Muscle of arm (tissue), 12 donors: Measurements from ENCODE around the gene ZNF74. TPM values are rescaled to one million over a fixed set of nuclear protein-coding genes. Genes with fewer than 3 reads are reported as not detected.
A peak's percentile ranks its signal among the peaks of the same experiment; 100 is the strongest.

Source experiments
- DNase-seq: peaks from one replicate; pipeline ENCODE4 v3.0.0-alpha.2; 2013
- polyA plus RNA-seq, 12 donors: library from polyadenylated mRNA; unstranded; fragments of 120-200 nt; gene quantifications; one replicate each; pipeline ENCODE4 v1.2.1, GENCODE V29; 2013; ENCODE audit not compliant: insufficient read length in 12 of 12

The ZNF74 gene
- polyA plus RNA-seq, 12 donors, result 9.7 to 15.5 (median 12.9) TPM; not detected in 1

DNA sequence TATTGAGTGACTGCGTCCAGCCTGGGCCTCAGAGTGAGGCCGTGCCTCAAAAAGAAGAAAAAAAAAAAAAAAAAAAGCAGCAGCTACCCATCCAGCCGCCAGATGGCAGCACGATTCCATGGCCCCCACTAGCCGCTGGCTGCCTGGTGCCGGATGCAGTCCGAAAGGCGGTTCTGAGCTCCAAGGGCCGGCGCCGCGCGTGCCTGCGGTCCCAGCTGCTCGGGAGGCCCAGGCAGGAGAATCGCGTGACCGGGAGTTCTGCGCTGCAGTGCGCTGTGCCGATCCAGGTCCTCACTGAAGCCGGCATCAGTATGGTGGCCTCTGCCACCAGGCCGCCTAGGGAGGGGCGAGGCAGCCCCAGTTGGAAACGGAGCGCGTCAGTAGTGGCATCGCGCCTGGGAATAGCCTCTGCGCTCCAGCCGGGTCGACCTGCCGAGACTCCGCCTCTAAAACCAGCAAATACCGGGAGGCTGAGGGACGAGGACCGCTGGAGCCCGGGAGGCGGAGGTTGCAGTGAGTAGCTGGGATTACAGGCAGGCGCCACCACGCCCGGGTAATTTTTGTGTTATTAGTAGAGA, 24.3 kb downstream of the ZNF74 start:
- peak; percentile 86 for DNase-seq

DNA sequence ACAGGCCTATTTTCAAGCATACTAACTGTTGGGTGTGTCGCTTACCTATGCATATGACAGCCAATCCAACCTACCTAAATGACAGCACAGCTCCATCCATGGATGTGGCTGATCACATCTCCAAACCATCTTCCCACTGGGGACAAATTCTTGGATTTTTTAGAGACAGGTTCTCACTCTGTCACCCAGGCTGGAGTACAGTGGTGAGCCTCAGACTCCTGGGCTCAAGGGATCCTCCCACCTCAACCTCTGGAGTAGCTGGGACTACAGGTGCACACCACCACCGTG, 25.7 kb downstream of the ZNF74 start:
- DNase-seq, result no peak

DNA sequence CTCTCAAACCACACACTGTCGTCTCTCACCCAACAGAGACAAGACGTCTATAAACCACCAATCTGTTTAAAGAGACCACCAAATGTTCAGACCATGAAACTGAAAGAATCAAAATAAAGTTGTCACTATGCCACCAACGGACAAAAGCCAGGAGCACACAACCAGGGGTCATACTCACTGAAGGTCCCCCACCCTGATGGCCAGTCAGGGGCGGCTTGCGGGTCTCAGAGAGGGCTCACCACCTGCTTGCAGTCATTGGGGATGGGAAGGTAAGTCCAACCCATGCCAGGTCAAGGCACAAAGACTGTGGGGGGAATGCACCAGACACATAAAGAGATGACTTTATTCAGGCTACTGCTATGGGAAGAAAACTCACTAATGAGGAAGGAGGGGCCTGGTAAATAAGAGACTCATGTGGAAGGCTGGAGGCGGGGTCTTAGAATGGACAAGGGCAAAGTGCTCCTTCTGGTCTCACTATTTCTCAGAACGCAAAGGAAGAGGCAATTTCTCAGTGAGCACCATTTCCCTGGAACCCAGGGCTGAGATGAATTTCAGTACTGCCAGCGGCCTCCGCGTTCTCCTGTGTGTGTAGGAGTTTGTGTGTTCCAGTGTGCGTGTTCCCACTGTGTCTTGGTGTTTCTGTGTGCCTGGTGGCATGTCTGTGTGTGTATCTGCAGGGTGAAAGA, 26.3 kb downstream of the ZNF74 start:
- DNase-seq, result no peak

DNA sequence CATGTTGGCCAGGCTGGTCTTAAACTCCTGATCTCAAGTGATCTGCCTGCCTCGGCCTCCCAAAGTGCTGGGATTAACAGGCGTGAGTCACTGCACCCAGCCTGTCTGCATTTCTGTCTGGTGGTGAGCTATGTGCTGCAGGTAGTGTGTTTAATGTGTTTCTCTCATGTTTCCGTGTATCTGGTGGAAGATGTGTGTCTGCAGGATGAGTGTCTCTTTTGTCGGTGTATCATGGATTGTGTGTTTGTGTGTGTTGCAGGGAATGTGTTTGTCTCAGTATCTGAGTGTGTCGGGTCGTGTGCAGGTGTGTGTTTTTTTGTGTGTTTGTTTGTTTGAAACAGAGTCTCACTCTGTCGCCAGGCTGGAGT, 27.5 kb downstream of the ZNF74 start:
- DNase-seq, result no peak

DNA sequence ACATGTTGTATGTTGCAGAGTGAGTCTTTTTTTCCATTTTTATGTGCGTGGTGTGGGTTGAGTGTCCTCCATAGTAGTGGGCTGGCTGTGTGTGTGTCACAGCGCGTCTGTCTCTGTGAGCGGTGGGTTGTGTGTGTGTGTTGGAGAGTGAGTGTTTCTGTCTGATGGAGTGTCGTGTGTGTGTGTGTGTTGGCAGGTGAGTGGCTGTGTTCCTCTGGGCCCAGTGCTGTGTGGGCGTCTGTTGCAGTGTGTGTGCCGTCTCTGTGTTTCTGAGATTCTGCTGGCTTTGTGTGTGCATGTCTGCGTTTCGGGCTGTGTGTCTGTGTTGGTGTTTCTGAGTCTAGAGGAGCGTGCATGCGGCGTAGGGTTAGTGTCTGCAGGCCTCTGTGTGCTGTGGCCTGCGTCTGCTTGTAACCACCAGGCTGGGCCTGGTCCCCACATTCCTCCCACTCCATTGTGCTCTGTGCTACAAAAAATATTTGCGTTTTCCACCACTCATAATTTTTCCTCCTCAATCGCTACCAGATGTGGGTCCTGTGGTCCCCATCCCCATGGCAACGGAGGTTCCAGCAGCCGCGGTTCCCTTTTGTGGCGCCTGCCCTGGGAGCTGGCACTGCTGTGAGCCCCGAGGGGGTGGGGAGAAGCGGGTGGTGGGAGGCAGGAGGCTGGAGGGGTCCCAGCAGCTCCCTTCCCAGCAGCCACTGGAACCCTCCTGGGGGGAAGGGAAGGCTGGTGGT, 28.5 kb downstream of the ZNF74 start:
- DNase-seq, result peak; percentile 81

DNA sequence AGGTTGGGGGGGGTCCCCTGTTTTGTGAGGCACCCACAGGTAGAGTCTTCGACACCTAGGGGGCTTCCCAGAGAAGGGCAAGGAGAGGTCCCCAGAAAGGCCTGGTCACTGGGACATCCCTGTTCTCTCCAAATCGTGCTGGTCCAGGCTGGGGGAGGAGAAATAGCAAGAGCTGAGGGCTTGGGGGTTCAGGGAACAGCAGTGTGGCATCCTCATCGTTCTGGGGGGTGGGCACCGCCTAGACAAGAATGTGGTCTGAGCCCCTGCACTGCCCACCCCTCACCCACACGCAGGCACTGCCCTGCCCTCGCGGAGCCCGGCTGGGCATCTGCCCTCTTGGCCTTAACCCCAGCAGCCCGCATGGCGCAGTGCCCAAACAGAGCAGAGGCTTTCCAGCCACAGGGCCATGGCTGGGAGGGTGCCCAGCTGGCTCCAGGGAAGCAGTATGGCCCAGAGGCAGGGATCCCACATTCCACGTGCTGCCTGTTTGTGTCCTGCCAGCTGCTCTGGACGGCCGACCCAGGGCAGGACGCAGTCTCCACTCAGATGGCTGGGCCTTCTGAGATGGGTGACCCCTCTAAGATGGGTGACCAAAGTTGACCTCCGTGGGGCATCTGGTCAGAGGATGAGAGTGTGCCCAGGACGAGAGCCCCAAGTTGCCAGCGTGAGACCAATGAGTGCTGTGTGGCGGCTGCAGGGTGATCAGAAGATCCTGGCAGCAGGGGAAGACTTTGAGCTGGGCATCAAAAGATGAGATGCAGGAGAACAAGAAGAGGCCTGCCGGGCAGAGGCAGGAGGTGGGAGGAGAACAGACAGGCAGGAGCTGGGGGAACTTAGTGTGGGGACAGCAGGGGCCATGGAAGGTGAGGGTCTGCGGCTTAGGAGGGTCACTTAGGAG, 29.3 kb downstream of the ZNF74 start:
- DNase-seq, result peak; percentile 55

DNA sequence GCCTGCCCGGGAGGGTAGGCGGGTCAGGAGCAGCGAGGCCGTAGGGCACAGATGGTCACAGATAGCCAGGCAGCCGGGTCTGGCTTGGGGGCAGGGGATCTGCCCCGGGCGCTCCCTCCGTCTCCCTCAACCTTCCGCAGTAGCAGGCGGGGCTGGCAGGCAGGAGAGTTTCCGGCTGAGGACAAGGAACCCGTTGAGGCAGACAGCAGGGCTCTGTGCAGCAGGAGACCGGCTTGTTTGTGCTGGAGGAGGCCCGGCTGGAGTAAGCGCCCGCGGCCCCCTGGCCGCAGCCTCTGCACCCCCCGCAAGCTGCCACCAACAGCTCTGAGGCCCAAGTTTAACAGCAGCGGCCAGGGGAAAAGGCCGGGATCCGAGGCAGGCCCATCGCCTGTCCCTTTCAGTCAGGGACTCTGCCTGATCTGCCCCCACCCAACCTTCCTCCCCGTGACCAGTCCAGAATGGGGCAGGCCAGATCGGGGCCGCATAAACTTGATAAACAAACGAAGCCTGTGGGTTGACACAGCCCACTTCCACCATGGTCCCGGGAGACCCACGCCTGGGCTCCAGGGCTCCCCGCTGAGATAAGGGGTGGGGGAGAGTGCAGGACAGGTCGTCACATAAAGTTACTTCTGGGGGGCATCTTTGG, 30.1 kb downstream of the ZNF74 start:
- no peak for DNase-seq

DNA sequence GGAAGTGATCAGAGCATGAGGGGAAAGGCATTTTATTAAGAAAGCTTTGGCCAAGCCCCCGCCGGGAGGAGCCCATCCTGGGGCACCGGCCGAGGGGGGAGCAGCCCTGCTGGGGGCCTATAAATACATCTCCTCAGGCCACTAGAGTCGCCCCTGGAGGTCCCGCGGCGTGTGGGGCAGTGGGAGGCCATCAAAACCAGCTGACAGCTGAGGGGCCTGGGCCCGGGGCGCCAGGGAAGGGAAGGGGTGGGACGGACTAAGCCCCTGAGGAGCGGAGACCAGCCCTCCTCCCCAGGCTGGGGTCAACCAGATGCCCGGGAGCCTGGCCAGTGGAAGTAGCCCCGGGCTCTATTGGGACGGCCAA, 30.6 kb downstream of the ZNF74 start:
- no peak for DNase-seq

DNA sequence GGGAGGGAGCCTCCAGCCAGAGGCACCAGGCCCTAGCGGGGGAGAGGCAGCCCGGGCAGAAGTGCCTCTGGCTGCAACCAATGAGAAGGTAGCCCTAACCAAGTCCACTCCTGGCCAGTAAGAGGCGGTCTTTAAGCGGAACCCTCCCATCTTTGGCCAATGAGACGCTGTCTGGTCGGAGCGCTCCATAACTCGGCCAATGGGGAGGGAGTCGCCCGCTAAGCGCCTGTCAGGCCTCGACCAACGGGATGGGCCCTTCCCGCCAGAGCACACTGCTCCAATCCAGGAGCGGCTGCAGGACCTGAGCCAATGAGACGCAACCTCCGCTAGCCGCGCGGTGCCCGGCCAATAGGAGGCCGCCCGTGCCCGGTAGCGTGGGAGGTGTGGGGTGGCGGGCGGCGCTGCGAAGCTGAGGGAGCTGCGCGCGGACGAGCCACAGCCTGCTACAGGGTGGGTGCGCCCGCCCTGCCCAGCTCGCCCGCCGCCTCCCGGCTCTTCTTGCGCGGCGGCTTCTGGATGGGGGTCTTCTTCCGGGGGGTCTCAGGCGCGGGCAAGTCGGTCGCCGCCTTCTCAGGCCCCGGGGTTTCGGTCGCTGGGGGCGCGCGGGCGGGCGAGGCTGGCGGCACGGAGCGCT, 31.1 kb downstream of the ZNF74 start:
- DNase-seq, result peak; percentile 53

DNA sequence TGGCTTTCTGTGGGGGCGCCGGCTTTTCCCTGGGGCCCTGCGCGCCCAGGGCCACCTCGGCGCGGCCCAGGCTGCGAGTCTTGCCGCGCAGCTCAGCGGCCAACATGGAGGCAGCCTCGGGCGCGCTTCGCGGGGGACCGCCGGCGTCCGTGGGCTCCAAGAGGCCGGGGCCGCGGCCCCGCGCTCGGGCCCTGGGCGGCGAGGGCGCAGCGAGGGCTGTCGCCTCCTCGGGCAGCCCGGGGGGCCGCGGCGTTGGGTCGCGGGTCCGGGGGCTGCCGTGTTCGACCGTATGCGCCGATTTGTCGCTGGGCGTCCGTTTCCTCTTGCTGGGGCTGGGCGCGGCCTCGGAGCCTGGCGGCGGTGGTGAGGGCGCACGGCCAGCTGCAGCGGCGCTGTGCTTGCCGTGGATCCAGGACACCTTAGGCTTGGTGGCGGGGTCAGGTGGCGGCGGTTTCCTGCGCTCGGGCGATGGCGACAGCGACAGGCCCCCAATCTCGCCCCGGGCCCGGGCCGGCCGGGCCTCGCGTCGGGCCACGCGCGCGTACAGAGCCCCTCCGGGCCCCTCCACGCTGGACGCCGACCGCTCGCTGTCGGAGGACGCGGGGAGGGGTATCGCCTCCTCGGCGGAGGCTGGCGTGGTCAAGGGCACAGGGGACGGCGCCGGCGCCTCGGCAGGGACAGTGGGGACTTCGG, 31.8 kb downstream of the ZNF74 start:
- no peak for DNase-seq

DNA sequence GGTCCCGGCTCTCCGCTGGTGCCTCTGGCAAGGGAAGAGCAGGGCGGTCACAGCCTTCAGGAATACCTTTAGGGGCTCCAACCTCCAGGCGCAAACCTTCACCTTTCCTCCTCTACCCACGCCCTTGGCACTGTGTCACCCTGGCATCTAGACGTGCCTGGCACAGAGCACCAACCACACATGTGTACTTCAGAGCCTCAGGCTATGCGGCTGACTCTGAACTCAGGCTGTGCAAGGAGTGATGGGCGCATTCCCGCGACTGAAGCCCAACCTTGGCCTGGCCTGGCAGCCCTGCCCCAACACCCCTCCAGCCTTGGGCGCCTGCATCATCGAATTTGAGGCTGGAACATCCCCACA, 32.3 kb downstream of the ZNF74 start:
- no peak for DNase-seq

DNA sequence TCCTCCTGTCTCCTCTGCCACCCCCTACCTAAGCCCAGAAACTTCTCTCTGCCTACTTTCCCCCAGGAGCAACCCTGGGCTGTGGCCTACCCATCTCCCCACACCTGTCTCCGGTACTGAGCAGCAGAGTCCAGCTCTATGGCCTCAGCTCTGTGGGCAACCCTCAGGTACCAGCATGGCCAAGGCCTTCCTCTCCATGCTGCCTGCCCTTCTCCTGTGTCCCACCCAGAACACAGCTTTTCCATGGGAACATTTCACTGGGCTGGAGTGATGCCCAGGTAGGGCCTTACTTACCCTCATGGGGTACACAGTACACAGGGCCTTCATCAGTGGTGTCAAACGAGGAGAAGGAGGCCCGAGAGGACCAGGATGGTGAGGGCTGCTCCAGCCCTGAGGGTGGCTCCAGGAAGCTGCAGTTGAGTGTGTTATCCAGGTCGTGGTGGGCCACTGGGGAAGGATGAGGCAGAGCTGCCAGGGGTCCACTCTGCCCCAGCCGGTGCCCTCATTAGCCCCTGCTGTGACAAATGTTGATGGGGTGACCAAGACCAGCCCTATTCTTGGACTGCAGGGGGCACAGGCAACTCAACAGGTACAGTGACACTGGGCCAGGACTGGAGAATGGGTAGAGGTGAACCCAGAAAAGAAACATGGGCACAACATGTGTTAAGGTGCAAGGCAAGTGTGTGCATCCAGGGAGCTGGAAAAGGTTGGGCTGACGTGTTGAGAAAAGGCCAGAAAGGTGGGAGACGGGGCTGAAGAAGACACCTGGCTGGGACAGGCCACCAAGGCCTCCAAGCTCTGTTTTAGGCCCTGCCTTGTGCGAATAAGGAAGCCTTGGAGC, 33.4 kb downstream of the ZNF74 start:
- no peak for DNase-seq

DNA sequence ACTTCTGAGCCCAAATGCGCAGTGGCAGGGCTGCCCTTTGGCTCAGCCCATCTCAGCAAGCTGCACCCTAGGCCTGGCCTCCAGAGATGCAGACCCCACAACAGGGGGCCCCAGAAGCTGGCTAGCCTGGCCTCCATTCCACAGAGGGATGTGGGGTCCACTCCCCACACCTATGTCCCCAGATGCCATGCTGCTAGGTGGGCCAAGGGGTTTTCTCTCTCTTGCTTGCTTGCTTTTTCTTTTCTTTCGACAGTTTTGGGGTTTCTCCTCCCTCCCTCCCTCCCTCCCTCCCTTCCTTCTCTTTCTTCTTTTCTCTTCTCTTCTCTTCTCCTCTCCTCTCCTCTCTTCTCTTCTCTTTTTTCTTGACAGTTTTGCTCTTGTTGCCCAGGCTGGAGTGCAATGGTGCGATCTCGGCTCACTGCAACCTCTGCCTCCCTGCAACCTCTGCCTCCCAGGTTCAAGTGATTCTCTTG, 34.0 kb downstream of the ZNF74 start:
- no peak for DNase-seq

DNA sequence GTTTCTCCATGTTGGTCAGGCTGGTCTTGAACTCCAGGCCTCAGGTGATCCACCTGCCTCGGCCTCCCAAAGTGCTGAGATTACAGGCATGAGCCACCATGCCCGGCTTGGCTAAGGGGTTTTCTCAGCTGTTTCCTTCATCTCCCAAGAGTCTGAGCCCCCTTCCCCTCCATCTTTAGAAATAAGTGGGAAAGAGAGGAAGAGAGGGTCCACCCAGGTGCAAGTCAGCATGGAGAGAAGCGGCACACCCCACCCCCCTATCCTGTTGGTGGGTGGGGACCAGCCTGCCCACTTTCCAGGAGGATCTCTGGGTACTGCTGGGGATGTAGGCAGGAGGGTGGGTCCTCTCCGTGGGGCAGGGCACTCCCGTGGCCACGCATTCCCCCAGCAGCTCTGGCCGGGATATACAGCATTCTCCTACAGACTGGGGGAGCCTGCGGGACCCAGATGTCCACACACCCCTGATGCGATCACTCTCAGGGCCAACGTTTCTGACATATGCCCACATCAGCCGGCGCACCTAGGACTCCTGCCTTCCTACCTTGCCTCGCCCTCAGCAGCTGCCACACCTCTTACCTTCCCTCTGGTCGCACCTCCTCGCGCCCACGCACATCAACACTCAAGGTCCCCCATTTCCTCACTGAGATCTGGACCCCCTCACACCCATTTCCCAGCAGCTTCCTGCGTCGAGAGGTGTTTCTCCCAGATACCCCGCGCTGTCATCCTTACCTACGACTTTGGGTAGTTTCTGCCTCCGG, 34.7 kb downstream of the ZNF74 start:
- no peak for DNase-seq

DNA sequence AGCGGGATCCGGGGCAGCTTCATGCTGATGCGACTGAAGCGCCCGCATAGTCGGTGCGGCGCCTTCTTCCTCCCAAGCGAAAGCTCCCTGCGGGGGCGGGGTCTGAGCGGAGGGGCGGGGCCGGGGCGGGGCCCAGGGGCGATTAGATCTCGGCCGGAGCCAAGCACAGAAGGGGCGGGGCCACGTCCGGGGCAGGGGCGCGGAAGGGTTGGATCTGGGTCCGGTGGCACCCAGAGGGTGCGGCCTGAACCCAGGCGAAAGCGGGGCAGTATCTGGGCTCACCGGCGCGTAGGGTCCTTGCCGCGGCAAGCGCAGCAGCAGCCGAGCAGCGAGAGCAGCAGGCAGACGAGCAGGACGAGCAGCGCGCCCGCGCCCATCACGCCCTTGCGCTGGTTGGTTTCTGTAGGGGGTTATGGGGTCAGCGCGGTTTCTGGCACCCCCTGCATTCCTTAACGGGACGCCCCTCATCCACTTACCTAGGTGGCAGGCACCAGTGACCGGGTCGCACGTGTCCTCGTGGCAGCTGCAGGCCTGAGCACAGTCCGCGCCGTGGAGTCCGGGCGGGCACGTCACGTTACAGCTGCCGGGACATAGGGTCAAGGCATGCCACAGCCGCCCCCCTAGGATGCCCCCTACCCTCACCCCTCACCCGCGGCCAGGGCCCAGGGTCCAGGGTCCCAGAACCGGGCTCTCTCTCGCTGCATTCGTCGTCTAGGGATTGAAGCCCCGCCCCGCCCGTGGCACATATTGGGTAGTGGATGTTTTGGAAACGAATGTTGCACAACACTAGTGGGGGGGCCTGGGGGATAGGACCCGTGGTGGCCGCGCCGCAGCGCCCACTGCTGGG, 35.5 kb downstream of the ZNF74 start:
- DNase-seq, result no peak

DNA sequence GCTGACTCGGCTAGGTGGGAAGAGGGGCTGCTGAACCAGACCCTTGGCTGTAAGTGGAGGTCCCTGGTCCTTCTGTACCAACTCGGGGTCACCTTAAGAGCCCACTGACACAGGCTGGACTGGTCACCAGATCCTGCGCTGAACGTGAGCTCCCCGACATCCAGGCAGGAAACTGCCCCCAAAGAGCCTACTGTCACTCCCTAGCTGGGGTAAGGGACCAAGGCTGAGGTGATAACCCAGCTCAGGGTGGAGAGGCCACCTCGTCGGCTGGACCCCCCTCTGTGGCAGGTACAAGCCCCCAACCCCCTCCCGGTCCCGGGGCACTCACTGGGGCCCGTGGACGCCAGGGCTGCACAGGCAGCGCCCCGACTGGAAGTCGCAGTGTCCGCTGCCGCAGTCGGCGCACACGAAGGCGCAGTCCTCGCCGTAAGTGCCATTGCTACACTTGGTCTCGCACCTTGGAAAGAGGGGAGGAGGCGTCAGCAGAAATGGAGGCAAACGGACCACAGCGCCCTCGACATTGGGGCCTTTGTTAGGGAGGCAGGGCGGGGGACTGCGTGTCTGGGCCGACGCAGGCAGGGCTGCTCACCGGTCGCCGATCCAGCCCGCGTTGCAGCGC, 36.3 kb downstream of the ZNF74 start:
- no peak for DNase-seq

DNA sequence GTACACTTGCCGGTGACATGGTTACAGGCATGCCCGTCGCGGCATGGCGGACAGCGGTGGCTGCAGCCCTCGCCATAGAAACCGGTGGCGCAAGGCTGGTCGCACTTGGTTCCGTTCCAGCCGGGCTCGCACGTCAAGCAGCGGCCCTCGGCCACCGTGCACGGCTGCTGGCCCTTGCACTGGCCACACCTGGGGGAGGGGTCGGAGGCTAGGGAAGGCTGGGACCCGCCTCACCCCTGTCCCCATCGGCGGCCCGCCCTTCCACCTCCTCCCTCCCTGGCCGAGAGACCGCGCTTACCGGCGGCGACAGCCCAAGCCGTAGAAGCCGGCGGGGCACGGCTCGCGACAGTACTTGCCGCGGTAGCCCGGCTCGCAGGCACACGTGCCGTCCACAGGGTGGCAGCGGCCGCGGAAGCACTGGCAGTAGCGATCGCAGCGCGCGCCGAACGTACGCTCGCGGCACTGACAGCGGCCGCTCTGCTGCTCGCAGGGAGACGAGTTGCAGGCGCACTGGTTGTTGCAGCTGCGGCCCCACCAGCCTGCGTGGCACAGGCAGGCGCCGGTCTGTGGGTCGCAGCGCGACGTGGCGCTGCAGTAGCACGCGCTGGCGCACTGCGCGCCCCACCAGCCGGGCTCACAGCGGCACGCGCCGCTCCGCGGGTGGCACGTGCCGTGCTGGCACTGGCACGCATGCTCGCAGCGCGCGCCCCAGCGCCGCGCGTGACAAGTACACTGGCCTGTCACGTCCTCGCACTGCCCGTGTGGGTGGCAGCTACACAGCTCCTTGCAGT, 37.0 kb downstream of the ZNF74 start:
- DNase-seq, result no peak
